GM21367 (cell line): ENCODE results near the gene TNNT2.

Source experiments
- ATAC-seq: cut with Tn5 transposase; IDR thresholded peaks from one replicate; pipeline ENCODE4 v1.9.1; 2021; ENCODE audit not compliant: unreplicated experiment

The TNNT2 gene

DNA sequence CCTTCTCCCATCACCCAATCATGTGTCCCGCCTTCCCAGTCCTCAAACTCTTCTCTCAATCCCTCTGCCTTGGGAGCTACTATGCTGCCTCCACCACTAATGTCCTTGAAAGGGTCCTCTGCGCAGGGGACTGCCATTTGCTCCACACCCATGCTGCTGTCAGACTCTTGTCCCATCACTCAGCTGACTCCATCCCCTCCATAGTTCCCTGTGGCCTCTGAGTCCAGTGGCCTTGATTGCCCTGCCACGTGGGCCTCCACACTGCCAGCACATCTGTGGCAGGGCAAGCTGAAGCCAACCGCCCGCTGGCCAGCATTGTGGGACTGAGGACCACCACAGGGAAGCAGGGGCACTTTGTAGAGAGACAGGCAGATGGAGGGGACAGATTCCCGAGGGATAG lies 1.3 kb upstream of the TNNT2 start:
- ATAC-seq = no peak

GRCh38 chr1:201376464-201377374 lies 761 bp downstream of the TNNT2 start:
- ATAC-seq = no peak

GRCh38 chr1:201376107-201376463 lies 1.4 kb downstream of the TNNT2 start:
- ATAC-seq = no peak

GRCh38 chr1:201375169-201375568 lies 2.3 kb downstream of the TNNT2 start:
- no peak for ATAC-seq

- ATAC-seq = no peak
Observed at GRCh38 chr1:201374364-201374763, 3.1 kb downstream of the TNNT2 start.

DNA sequence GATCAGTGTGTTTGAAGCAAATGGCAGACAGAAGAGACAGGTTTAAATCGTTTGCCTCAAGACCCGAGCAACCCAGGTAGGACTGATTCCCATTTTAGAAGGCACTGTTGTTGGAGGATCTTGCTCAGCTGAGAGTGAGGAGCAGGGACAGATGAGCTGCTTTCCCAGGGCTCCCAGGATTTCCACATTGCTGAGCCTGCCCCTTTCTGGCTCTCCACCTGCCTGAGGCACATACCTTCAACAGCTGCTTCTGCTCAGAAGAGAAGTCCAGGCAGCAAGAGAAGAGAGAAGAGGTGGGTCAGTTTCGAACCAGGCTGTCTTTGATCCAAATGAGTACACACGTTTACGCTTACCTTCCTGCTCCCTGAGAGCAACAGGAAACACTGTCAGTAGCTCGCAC lies 5.7 kb downstream of the TNNT2 start:
- ATAC-seq = no peak

GRCh38 chr1:201371276-201371675 lies 6.2 kb downstream of the TNNT2 start:
- ATAC-seq = no peak

- ATAC-seq = no peak
Observed at GRCh38 chr1:201370500-201370899, 7.0 kb downstream of the TNNT2 start.

- no peak for ATAC-seq
Observed at GRCh38 chr1:201369209-201369608, 8.3 kb downstream of the TNNT2 start.

GRCh38 chr1:201366696-201367095 lies 10.8 kb downstream of the TNNT2 start:
- ATAC-seq = no peak

GRCh38 chr1:201365251-201365650 lies 12.2 kb downstream of the TNNT2 start:
- no peak for ATAC-seq

GRCh38 chr1:201364808-201365105 lies 12.7 kb downstream of the TNNT2 start:
- ATAC-seq = no peak

DNA sequence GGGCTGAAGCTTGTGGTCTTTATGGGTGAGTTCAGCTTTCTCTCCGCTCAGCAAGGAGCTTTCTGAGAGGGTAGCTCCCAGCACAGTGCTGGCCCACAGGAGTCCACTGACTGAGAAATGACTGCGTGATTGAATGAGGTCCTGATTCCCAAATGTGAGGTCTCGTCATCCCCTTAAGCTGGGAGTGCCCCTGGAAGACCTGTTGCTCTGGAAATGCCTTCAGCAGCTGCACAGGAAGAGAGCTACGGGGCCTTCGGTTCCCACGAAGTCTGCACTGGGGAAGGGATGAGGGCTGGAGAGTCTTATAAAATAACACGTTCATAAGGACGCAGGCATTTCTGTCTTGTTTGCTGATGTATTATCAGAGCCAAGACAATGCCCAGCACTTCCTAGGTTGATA lies 14.0 kb downstream of the TNNT2 start:
- no peak for ATAC-seq

GRCh38 chr1:201362906-201363305 lies 14.6 kb downstream of the TNNT2 start:
- ATAC-seq = no peak

DNA sequence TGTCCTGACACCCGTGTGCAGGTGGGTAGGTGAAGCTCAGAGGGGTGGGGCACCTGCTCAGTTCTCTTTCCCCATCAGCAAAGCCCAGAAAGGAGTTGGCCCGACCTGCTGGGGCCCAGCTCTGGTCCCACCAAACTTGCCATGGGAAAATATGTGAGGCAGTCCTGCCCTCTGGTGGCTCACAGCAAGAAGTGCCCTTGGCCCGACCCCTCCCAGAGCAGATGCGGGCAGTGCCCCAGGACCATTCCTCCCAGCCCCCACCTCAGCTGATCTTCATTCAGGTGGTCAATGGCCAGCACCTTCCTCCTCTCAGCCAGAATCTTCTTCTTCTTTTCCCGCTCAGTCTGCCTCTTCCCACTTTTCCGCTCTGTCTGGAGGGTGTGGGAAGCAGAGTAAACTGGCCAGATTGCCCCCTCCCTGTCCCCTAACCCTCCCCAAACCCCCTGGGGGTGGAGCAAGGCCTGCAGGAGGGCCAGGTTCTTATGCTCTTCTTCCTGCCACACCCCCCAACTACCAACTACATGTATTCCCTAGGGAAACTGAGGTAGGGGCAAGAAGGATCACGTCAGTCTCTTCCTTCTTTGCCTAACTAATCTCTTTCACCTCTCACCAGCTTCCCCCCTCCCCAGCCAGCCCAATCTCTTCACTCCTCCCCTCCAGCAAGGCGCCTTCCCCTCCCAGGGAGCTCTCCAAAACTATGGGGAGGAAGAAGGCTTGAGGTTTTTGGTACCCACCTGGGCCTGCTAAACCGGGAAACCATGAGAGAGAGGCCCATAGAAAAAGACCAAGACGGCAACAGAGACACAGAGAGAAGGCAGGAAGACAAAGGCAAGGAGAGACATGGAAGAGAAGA lies 15.6 kb downstream of the TNNT2 start:
- ATAC-seq = no peak

- ATAC-seq = no peak
Observed at GRCh38 chr1:201360901-201361651, 16.4 kb downstream of the TNNT2 start.

GRCh38 chr1:201360486-201360885 lies 17.0 kb downstream of the TNNT2 start:
- ATAC-seq = no peak

GRCh38 chr1:201359873-201360210 lies 17.6 kb downstream of the TNNT2 start:
- no peak for ATAC-seq

DNA sequence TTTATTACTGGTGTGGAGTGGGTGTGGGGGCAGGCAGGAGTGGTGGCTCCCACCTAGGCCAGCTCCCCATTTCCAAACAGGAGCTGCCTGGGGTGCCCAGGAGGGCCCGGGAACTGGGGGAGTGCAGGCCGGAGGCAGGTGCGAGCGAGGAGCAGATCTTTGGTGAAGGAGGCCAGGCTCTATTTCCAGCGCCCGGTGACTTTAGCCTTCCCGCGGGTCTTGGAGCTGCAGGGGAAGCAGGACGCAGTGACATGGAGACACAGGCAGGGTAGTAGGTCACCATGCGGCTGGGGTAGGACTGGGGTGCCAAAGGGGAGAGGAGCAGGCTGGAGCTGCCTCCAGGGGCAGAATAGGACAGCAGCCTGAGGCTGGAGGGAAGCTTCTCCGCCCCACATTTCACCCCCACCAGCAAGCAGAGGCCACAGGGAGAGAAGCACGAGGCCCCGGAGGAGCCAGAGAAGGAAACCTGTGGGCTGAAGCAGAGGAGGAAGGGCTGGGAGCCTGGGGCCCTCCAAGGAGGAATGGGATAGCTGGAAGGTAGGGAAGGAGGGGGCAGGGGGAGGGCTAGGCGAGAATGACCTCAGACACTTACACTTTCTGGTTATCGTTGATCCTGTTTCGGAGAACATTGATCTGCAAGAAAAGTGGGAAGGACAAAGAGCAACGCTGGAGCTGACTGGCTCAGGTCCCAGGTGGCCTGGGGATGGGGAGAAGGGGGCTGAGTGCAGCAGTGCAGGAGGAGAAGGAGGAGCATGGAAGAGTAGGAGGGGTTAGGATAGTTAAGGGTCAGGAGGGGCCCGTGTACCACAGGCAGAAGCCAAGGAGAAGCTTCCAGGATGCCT lies 18.2 kb downstream of the TNNT2 start:
- ATAC-seq = no peak

DNA sequence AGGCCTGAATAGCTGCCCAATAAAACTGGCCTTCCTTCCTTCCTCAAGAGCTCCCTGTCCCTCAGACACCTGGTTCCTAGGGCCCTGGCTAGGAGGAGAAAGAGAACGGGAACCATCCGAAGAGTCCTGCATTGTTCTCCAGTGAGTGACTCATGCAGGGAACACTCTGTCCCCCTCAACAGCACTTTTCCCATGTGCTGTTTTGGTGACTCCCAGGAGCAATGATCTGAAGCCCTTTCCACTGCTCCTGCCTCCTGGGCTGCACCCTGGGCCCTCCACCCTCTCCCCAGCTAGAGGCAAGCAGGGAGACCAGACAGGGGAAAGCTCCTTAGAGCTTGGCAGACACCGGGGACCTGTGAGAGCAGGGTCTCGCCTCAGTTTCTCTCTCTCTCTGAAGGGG lies 18.9 kb downstream of the TNNT2 start:
- no peak for ATAC-seq
